PC-9 (cell line): ENCODE results near the gene TMEM219. TPM values are rescaled to one million over a fixed set of nuclear protein-coding genes. Genes with fewer than 3 reads are reported as not detected.

Source experiments
- Bru-seq: library from RNA; stranded (reverse); fragments of 400-500 nt; gene quantifications from one replicate; lab custom pipeline; 2021; lab: Mats Ljungman, UMichigan
- BruChase-seq, 2 experiments: library from RNA; stranded (reverse); fragments of 400-500 nt; gene quantifications; one replicate each; lab custom pipeline; 2021; lab: Mats Ljungman, UMichigan
- BruUV-seq: library from RNA; stranded (reverse); fragments of 400-500 nt; replicated peaks from 2 replicates; lab custom pipeline; 2021; lab: Mats Ljungman, UMichigan
- CTCF ChIA-PET: fragments of 300-600 bp; sonication (Branson Sonifier 250); formaldehyde crosslinking; loops from one replicate; lab custom pipeline; 2022; ENCODE audit warnings: antibody characterized with exemption; lab: Charles Lee
- POLR2A ChIA-PET: fragments of 300-600 bp; sonication (Branson Sonifier 250); formaldehyde crosslinking; loops from one replicate; lab custom pipeline; 2022; ENCODE audit warnings: antibody characterized with exemption; ENCODE audit not compliant: unreplicated experiment; lab: Charles Lee
- DNase-seq, 2 experiments: peaks; one replicate each; pipeline versions ENCODE4 v3.0.0 to v3.0.0-alpha.2; 2015 to 2022; ENCODE audit warnings: mixed read lengths in 1 of 2
- H2AFZ ChIP-seq: fragments of 200-600 bp; sonication (generic); 2 replicates; pipeline ENCODE4 v1.8.1; 2017; ENCODE audit warnings: antibody characterized with exemption
- H3F3A ChIP-seq: fragments of 200-600 bp; sonication (generic); 2 replicates; pipeline ENCODE4 v1.8.1; 2017; ENCODE audit warnings: antibody characterized with exemption, mild to moderate bottlenecking, low read depth; ENCODE audit not compliant: insufficient read depth
- H3K27ac ChIP-seq: fragments of 200-600 bp; sonication (generic); 2 replicates; pipeline ENCODE4 v1.6.1; 2016; ENCODE audit warnings: mixed run types
- H3K27me3 ChIP-seq: fragments of 200-600 bp; sonication (generic); 2 replicates; pipeline ENCODE4 v1.6.1; 2016; ENCODE audit warnings: low read depth, mixed run types; ENCODE audit not compliant: insufficient read depth
- H3K36me3 ChIP-seq: fragments of 200-600 bp; sonication (generic); 2 replicates; pipeline ENCODE4 v1.6.1; 2016; ENCODE audit warnings: low read depth, mixed run types
- H3K4me1 ChIP-seq: fragments of 200-600 bp; sonication (generic); replicated peaks from 2 replicates; pipeline ENCODE4 v1.6.1; 2016; ENCODE audit warnings: mixed run types; ENCODE audit not compliant: insufficient read depth
- H3K4me2 ChIP-seq: fragments of 200-600 bp; sonication (generic); 2 replicates; pipeline ENCODE4 v1.6.1; 2017; ENCODE audit warnings: mixed run types
- H3K4me3 ChIP-seq: fragments of 200-600 bp; sonication (generic); 2 replicates; pipeline ENCODE4 v1.6.1; 2016; ENCODE audit warnings: mixed run types
- H3K79me2 ChIP-seq: fragments of 200-600 bp; sonication (generic); 2 replicates; pipeline ENCODE4 v1.6.1; 2017; ENCODE audit warnings: low read depth, mixed run types
- H3K9me2 ChIP-seq: fragments of 200-600 bp; sonication (generic); 2 replicates; pipeline ENCODE4 v1.8.1; 2017; ENCODE audit warnings: mild to moderate bottlenecking; ENCODE audit not compliant: insufficient read depth
- H3K9me3 ChIP-seq: fragments of 200-600 bp; sonication (generic); 2 replicates; pipeline ENCODE4 v1.8.1; 2016; ENCODE audit warnings: low read depth; ENCODE audit not compliant: insufficient read depth
- H4K20me1 ChIP-seq: fragments of 200-600 bp; sonication (generic); 2 replicates; pipeline ENCODE4 v1.8.1; 2017; ENCODE audit not compliant: insufficient read depth
- EZH2 ChIP-seq: fragments of 200-600 bp; sonication (generic); IDR thresholded peaks from 2 replicates; pipeline ENCODE4 v1.8.0; 2017; ENCODE audit warnings: antibody characterized with exemption, low read depth
- intact Hi-C: fragments of 100-400 bp; cut with micrococcal nuclease; formaldehyde crosslinking; loops from one replicate; pipeline ENCODE4 v1.10.0; 2022; ENCODE audit not compliant: unreplicated experiment
- long read RNA-seq: library from polyadenylated mRNA; stranded (forward); transcript quantifications from one replicate; pipeline ENCODE4 v2.0.0, GENCODE V29; 2022
- total RNA-seq: library from RNA; stranded (reverse); gene quantifications from 2 replicates; pipeline ENCODE4 v1.2.3, GENCODE V29; 2021
- TF ChIP-seq, protein P1 (sequence below): fragments of 200-600 bp; sonication (generic); conservative IDR thresholded peaks from 2 replicates; pipeline ENCODE4 v1.6.1; 2017; ENCODE audit warnings: mixed run types, antibody characterized with exemption, mild to moderate bottlenecking, moderate library complexity

Gene TMEM219, protein sequence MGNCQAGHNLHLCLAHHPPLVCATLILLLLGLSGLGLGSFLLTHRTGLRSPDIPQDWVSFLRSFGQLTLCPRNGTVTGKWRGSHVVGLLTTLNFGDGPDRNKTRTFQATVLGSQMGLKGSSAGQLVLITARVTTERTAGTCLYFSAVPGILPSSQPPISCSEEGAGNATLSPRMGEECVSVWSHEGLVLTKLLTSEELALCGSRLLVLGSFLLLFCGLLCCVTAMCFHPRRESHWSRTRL
- total RNA-seq (141 and 203 TPM in 2 replicates), Bru-seq, nascent RNA (percentile 45 among the genes with signal in this experiment), BruChase-seq, experiment 1, labeled RNA remaining after a 2-hour chase (percentile 64 among the genes with signal in this experiment), BruChase-seq, experiment 2, labeled RNA remaining after a 6-hour chase (percentile 59 among the genes with signal in this experiment)
- long read RNA-seq, transcript TMEM219-204 (5 exons, 1,292 nt), result minor isoform, 42 of 213 reads
- long read RNA-seq, transcript TMEM219-201 (6 exons, 999 nt), result major isoform, 49 of 213 reads
- long read RNA-seq, transcript TMEM219-207 (6 exons, 926 nt), result minor isoform, 10 of 213 reads
- long read RNA-seq, partial matches to known transcripts, result 12 of 213 reads
- long read RNA-seq, other reads (novel, unspliced or antisense), result 99 of 213 reads

DNA sequence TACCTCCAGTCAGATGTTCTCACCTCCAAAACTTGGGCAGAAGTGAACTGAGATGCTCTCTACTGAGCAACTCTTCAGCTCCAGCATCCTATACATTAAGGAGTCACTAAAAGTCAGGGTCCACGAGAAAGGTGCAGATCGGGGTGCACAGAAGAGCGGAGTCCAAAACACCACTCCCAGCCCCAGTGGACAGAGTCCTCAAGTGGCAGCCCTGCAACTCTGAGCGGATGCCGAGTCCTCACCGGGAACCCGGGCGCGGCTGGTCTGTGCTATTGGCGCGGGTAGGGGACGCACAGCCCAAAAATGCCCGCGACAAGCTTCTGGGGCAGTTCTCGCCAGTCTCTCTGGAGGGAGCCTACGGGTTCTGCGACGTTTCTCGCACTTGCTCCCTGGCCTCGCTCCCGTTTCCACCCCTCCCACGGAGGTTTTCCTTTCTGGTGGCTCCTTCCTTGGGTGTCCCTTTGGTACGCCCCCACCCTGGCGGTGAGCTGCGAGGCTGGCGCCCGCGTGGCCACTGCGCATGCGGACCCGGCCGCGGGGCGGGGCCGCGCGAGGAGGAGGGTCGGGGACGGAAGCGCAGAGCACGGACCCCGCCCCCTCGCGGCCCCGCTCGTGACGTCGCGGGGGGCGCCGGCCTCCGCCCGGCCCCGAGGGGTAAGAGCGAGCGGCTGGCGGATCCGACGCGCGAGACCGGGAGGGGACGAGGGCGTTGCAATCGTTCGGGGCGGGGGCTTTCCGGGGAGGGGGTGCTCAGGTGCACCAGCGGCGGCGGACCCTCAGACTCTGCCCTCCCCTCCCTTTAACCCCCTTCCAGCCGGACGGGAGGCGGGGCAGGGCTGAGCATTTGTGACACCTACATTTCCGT, at the start of gene TMEM219:
TSS of gene TMEM219 (plus strand) at position 601 of the 865 bp plus-strand sequence. CDS start 1,065 bp downstream, outside the sequence.
- H3K9me3 ChIP-seq, result no peaks in the 10 kb centered on the region
- H3K4me2 ChIP-seq, result peak within 1 kb of the TSS; percentile 90
- peaks cover 11% of the 10 kb centered on the region for H3K4me1 ChIP-seq
- H3K27me3 ChIP-seq, result no peaks in the 10 kb centered on the region
- TF ChIP-seq EZH2, result no peak
- TF ChIP-seq, protein P1, sequence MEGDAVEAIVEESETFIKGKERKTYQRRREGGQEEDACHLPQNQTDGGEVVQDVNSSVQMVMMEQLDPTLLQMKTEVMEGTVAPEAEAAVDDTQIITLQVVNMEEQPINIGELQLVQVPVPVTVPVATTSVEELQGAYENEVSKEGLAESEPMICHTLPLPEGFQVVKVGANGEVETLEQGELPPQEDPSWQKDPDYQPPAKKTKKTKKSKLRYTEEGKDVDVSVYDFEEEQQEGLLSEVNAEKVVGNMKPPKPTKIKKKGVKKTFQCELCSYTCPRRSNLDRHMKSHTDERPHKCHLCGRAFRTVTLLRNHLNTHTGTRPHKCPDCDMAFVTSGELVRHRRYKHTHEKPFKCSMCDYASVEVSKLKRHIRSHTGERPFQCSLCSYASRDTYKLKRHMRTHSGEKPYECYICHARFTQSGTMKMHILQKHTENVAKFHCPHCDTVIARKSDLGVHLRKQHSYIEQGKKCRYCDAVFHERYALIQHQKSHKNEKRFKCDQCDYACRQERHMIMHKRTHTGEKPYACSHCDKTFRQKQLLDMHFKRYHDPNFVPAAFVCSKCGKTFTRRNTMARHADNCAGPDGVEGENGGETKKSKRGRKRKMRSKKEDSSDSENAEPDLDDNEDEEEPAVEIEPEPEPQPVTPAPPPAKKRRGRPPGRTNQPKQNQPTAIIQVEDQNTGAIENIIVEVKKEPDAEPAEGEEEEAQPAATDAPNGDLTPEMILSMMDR, result no peak; the same call in 1 of the 2 replicates
- H3K27ac ChIP-seq, result no peak within 1 kb of the TSS; the same call in 1 of the 2 replicates
- intact Hi-C loops, result loop anchor here (1.0 kb wide), 3 partner anchors 17 to 35 kb away; partner anchors contain the start of gene KCTD13
- peak; percentile 76 to 98 for DNase-seq
- ChIA-PET CTCF (interaction anchor here (0.6 to 1.2 kb wide), 6 partner anchors 10 to 146 kb away, joined by 3 to 7 read pairs (median 4); partner anchors contain the start of genes PAGR1, SEZ6L2 and TAOK2), POLR2A (interaction anchor here (0.5 to 1.8 kb wide), 10 partner anchors 9 to 285 kb away, joined by 3 to 22 read pairs (median 4); partner anchors contain the start of genes HIRIP3, SEZ6L2 and TAOK2)
- H3K36me3 ChIP-seq, result no peaks in the 10 kb centered on the region
- BruUV-seq, result TSS peak; percentile 92
- H3K79me2 ChIP-seq, result no peaks in the 10 kb centered on the region
- peak within 1 kb of the TSS; percentile 78 for H2AFZ ChIP-seq
- H4K20me1 ChIP-seq, result no peaks in the 10 kb centered on the region
- peaks cover 8% of the 10 kb centered on the region; the same call in 1 of the 2 replicates for H3F3A ChIP-seq
- H3K4me3 ChIP-seq, result peak within 1 kb of the TSS; percentile 78
- H3K9me2 ChIP-seq, result no peaks in the 10 kb centered on the region

DNA sequence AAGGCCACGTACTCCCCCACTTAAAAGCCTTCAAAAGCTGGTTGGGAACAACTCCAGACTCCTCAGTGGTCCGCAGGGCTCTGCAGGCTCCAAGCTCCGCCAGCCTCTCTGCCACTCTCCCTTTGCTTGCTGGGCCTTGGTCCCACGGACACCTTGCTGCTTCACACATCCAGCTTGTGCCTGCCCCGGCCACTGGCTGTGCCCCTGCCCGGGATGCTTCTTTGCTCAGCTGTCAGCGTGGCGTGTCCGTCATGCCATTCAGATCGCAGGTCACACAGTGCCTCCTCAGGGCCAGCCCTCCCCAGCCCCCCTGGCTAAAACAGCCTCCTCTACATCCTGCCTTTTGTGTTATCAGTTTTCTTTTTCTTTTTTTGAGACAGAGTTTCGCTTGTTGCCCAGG, 49.8 kb upstream of the TMEM219 start:
- Histone ChIP-seq H3K9me2 (no peaks in the 10 kb centered on the region), H2AFZ (no peak overlapping the region), H3K36me3 (peaks cover 5% of the 10 kb centered on the region; the same call in 1 of the 2 replicates), H3K79me2 (no peaks in the 10 kb centered on the region), H3K4me2 (no peak overlapping the region), H3K4me3 (no peak overlapping the region), H3K9me3 (no peaks in the 10 kb centered on the region), H3K27me3 (no peaks in the 10 kb centered on the region), H3K27ac (no peak overlapping the region), H3K4me1 (peaks cover 16% of the 10 kb centered on the region), H3F3A (peaks cover 27% of the 10 kb centered on the region), H4K20me1 (no peaks in the 10 kb centered on the region)
- TF ChIP-seq, protein P1, result no peak
- no peak for TF ChIP-seq EZH2
- ChIA-PET CTCF (no interaction called here), POLR2A (no interaction called here)
- intact Hi-C loops, result no loop called here
- DNase-seq, result no peak
- no TSS peak for BruUV-seq
